ENCODE data around the gene IGFL3.

Gene IGFL3

DNA sequence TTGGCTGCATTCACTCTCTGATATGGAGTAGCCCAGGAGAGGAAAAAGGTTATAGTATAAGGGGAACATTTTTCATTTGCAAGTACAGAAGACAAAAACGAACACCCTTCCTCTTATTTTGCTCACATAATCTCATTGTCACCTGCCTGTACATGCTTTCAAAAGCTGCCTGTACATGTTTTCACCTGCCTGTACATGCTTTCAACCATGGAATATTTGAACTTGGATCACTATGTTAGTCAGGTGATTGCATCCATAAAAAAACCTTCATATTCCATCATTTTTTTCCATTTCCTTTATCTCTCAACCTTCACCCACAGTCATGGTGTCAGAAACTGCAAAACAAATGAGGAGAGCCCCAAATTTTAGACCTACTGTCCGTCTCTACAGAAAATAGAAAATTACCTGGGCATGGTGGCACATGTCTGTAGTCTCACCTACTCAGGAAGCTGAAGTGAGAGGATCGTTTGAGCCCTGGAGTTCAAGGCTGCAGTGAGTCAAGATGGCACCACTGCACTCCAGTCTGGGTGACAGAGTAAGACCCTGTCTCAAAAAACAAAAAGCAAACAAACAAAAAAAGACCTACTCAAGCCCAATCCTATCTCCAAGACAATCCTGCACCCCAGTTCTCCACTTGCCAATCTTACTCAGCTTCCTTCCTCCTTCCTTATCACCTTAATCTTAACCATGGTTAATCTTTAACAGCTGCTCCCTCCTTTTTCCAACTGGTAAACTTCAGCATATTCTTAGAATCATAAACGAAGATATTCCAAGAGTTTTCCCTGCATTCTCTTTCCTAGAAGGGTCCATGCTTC lies 35.1 kb upstream of the IGFL3 start:
- DNase-seq, result no peak
- no peaks in the 10 kb centered on the region for H3K4me1 ChIP-seq
- H3K27me3 ChIP-seq, result peaks cover 0 to 20% of the 10 kb centered on the region in 2 donors
- intact Hi-C loops (cut with DNase I; ENCODE audit: low total_unique reads), result no loop called here
- H3K27ac ChIP-seq, result no peak overlapping the region
- no peak overlapping the region for H3K4me3 ChIP-seq
- H3K9me3 ChIP-seq, result peaks cover 0 to 15% (median 7%) of the 10 kb centered on the region in 3 donors
- no peak for TF ChIP-seq CTCF (IDR thresholded peaks at IDR 0.05)
- H3K36me3 ChIP-seq, result no peaks in the 10 kb centered on the region

DNA sequence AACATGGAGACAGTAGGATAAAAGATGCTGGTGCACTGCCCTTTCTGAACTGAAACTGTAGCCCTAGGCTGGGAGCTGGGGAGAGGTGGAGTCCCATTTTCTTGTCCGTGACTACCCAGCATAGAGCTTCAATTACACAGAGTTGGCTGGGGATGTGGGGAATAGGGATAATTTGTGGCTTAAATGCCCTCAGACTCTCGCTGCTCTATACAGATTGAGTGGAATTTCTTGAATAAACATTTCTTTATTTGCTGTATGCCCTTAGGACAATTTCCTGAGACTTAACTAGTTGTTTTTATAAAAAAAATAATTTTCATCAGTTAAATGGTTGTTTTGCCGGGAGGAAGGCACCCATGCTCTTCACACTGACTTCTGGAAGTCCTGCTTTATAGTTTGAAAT lies 30.7 kb upstream of the IGFL3 start:
- Histone ChIP-seq H3K36me3 (no peaks in the 10 kb centered on the region), H3K4me3 (no peak overlapping the region), H3K27ac (no peak overlapping the region), H3K4me1 (no peaks in the 10 kb centered on the region), H3K9me3 (no peaks in the 10 kb centered on the region), H3K27me3 (peaks cover 0 to 17% of the 10 kb centered on the region in 2 donors)
- TF ChIP-seq CTCF (IDR thresholded peaks at IDR 0.05), result no peak
- DNase-seq, result no peak
- intact Hi-C loops (cut with DNase I; ENCODE audit: low total_unique reads), result no loop called here

DNA sequence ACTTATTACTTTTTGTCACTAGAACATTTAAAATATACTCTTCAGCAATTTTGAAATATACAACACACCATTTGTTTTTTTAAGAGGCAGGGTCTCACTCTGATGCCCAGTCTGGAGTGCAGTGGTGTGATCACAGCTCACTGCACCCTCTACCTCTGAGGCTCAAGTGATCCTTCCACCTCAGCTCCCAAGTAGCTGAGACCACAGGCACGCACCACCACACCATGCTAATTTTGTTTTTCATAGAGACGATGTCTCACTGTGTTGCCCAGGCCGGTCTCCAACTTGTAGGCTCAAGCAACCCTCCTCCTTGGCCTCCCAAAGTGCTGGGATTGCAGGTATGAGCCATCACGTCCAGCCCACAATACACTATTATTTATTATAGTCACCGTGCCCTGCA lies 26.1 kb upstream of the IGFL3 start:
- peaks cover 0 to 16% of the 10 kb centered on the region in 2 donors for H3K27me3 ChIP-seq
- intact Hi-C loops (cut with DNase I; ENCODE audit: low total_unique reads), result no loop called here
- H3K36me3 ChIP-seq, result no peaks in the 10 kb centered on the region
- no peak for DNase-seq
- TF ChIP-seq CTCF (IDR thresholded peaks at IDR 0.05), result no peak
- H3K4me1 ChIP-seq, result no peaks in the 10 kb centered on the region
- no peaks in the 10 kb centered on the region for H3K9me3 ChIP-seq
- no peak overlapping the region for H3K27ac ChIP-seq
- no peak overlapping the region for H3K4me3 ChIP-seq

GRCh38 chr19:46147791-46148288 lies 23.4 kb upstream of the IGFL3 start, which contains the start of gene IGFL2:
IGFL2 (plus strand) TSS chr19:46148238; CDS start chr19:46148279, 41 bp downstream.
- intact Hi-C loops (cut with DNase I; ENCODE audit: low total_unique reads), result no loop called here
- H3K36me3 ChIP-seq, result no peaks in the 10 kb centered on the region
- H3K9me3 ChIP-seq, result no peaks in the 10 kb centered on the region
- no peak within 1 kb of the TSS for H3K27ac ChIP-seq
- no peak within 1 kb of the TSS for H3K4me3 ChIP-seq
- H3K4me1 ChIP-seq, result no peaks in the 10 kb centered on the region
- TF ChIP-seq CTCF (IDR thresholded peaks at IDR 0.05), result no peak
- H3K27me3 ChIP-seq, result no peaks in the 10 kb centered on the region
- DNase-seq, result no peak

GRCh38 chr19:46147166-46147740 lies 22.8 kb upstream of the IGFL3 start:
- Histone ChIP-seq H3K27ac (no peak overlapping the region), H3K27me3 (no peaks in the 10 kb centered on the region), H3K4me3 (no peak overlapping the region), H3K36me3 (no peaks in the 10 kb centered on the region), H3K9me3 (no peaks in the 10 kb centered on the region), H3K4me1 (no peaks in the 10 kb centered on the region)
- DNase-seq, result no peak
- intact Hi-C loops (cut with DNase I; ENCODE audit: low total_unique reads), result no loop called here
- TF ChIP-seq CTCF (IDR thresholded peaks at IDR 0.05), result no peak

Measured in tibial artery (tissue), 4 donors.